GM18499 (cell line): ENCODE measurements around the gene ADPRS.

Experiments used
- ATAC-seq: cut with Tn5 transposase; IDR thresholded peaks from one replicate; pipeline ENCODE4 v1.9.1; 2021; ENCODE audit warnings: moderate number of reproducible peaks; ENCODE audit not compliant: insufficient read depth, unreplicated experiment

ADPRS gene

GRCh38 chr1:36086529-36087232 lies 2.0 kb upstream of the ADPRS start:
- no peak for ATAC-seq

DNA sequence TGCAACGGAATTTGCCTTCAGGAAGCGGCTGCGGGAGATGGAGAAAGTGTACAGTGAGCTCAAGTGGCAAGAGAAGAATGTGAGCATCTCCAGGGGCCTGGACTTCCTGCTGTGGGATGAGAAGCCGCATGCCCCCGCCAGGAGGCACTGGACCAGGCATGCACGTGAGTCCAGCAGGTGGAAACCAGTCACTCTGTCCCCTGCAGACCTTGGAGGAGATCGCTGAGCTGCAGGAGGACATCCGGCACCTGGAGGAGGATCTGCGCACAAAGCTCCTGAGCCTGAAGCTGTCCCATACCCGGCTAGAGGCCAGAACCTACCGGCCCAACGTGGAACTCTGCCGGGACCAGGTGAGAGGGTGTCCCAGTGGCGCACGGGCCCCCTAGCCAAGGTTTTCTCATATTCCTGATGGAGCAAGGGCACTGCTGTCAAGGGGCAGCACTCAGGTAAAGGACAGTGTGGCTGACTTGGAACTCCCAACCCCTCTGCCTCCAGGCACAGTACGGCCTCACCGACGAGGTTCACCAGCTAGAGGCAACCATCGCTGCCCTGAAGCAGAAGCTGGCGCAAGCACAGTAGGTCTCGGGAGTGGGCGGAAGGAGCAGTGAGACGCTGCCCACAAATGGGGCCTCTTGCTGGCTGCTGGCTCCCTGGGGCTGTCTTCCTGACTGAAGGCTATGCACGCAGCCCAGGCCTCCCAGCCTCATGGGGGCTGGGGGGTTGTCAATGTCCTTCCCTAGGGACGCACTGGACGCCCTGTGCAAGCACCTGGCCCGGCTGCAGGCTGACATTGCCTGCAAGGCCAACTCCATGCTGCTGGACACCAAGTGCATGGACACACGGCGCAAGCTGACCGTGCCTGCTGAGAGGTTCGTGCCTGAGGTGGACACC lies 1.2 kb upstream of the ADPRS start:
- no peak for ATAC-seq

- no peak for ATAC-seq
These were observed 471 bp upstream of the ADPRS start for GRCh38 chr1:36088265-36088576.

DNA sequence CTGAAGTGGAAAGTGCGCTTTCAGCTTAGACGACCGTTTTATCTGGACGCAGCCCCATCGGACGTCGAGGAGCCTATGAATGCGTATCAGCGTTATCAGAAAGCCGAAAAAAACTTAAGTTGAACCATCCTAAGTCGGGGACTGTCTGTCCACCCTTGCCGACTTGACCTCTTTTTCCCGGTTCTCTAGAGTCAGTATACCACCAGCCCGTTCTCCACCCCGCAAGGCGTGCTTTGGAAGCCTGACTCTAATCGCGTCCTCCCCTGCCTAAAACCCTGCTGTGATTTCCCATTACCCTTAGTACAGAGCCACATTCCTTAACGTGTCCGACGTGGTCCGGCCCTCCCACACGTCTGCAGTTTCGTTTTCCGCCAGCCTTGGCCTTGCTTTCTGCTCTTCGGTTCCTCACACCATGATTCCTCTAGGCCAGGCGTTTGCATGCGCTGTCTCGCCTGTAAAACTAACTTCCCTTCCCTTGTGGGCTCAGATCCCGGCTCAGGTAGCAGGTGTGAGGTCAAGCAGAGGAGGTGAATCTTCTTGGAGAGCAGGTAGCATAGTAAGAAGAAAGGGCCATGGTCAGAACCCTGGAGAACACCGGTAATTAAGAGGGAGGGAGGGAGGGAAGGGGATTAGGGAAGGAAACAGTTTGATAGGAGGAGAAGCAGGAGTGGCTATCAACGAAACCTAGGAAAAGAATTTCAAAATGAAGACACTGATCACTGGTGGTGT lies 865 bp downstream of the ADPRS start:
- ATAC-seq: no peak

DNA sequence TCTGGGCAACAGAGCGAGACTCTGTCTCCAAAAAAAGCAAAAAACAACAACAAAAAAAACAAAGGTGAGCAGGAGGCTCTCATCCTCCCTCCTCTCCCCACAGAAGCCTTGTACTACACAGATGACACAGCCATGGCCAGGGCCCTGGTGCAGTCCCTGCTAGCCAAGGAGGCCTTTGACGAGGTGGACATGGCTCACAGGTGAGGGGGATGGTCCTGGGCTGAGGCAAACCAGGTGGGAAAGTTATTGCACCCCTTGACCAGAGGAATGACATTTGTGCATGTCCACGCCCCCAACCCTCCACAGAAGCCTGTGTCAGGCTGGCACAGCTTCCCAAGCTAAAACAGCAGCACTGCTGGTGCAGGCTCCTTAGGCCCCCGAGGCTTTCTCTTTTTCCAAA lies 2.4 kb downstream of the ADPRS start:
- ATAC-seq: no peak

GRCh38 chr1:36091698-36092097 lies 3.0 kb downstream of the ADPRS start:
- ATAC-seq: no peak

- no peak for ATAC-seq
These were observed 3.6 kb downstream of the ADPRS start for GRCh38 chr1:36092166-36092797.

- ATAC-seq: no peak
These were observed 4.1 kb downstream of the ADPRS start for GRCh38 chr1:36092798-36093185.

DNA sequence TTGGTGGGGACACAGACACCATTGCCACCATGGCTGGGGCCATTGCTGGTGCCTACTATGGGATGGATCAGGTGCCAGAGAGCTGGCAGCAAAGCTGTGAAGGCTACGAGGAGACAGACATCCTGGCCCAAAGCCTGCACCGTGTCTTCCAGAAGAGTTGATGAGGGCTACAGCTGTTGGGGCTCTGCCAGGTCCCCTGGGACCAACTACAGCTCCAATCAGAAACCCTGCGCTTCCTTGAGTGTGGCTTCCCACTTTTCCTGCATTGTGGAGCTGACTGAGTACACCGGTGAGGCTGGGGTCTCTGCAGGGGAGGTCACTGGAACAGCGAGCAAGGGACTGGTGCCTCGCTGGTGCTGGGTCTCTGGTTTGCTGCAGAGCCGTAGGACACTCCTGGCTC lies 4.5 kb downstream of the ADPRS start:
- no peak for ATAC-seq

DNA sequence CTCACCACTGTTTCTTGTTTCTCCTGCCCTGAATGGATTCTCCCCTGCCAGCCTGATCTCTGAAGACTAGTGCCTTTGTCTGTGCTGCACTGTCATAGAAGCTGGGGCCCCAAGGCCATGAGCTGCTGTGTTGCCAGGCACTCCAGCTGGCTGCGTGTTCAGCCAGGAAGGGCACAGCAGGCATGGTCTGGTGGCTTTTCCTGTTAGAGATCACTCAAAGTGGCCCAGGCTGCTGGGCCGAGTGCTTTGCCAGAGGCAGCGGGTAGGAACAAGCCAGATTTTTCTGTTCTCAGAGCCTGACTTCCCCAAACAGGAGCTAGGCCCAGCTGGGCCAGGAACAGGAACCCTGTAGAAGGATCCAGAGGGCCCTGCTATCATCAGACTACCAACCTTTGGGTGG lies 5.2 kb downstream of the ADPRS start:
- no peak for ATAC-seq

DNA sequence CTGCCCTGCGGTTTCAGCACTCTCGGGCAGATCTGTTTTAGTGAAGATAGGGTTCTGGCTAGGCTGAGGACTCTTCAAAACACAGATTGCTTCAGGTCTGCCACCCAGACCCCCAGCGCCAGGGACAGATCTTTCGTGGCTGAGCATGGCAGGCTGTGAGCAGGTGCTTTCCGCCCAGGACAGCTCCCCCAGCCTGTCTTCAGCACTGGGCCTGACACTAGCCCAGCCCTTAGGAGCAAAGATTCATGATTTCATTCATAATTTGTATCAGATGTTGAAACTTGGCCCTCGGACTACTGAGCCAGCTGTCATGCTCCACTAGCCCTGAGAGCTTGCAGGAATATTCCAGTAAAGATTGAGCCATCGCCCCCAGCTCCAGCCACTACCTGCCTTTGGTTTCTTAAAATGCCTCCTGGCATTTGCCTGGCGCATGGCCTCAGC lies 5.9 kb downstream of the ADPRS start:
- no peak for ATAC-seq

DNA sequence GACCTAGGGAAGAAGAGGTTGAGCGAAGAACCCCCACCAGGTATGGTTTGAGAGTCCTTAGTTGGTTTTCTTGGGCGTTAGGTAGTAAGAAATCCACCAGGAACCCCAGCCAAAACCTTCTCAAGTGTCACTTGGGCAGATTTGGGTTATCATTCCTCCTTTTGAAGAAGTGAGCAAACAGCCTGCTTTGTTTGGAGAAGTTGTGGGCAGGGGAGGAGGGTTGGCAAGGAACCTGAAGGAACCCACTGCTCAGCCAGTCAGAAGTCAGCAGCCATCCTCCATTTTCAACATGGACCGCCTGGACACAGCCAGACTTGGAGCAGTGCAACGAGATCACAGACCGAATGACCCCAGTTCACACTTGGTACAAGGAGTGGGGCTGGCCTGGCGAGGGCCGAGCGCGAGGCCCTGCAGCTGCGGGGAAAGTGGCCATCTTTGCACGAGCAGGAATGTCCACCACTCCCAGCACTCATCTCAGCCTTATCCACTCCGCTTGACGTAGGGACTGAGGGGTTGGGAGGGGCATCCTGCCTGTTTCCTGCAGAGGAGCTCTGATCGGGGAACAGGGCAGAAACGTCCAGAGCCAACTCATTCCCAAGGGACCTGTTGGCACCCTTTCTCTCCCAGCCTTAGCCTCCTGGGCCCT lies 7.2 kb downstream of the ADPRS start:
- ATAC-seq: no peak

- ATAC-seq: no peak
These were observed 8.1 kb downstream of the ADPRS start for GRCh38 chr1:36096500-36097432.

DNA sequence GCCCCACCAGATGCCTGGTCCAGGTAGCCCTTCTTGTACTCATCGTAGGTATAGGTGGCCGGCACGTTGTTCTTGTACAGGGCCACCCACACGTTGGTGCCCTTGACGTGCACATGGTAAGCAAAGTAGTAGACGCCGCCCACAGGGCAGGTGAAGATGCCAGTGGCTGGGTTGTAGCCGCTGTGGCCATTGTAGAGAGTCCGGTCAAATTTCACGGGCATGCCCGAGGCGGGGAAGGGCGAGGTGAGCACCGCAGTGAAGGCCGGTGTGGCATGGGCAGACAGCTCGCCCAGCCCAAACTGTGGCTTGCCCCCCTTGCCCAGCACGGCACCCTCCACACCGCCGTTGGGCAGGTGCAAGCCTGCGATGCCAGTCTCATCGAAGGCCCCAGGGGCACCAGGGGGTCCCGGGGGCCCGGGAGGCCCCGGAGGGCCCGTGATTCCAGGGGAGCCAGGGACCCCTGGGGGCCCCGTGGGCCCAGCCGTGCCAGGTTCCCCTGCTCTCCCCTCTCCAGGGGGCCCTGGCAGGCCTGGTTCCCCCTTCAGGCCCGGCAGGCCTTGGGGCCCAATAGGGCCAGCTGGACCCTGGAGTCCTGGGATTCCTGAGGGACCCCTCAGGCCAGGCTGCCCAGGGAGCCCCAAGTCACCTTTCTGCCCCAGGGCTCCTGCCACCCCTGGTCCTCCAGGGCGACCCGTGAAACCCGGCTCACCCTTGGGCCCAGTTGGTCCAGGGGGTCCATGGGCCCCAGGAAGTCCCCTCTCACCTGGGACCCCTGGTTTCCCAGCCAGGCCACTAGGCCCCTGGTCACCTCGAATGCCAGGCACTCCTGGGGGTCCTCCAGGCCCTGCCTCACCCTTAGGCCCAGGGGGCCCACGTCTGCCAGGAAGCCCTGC lies 9.2 kb downstream of the ADPRS start:
- no peak for ATAC-seq

- ATAC-seq: no peak
These were observed 10.1 kb downstream of the ADPRS start for GRCh38 chr1:36098650-36099365.

- no peak for ATAC-seq
These were observed 11.1 kb downstream of the ADPRS start for GRCh38 chr1:36099681-36100341.

DNA sequence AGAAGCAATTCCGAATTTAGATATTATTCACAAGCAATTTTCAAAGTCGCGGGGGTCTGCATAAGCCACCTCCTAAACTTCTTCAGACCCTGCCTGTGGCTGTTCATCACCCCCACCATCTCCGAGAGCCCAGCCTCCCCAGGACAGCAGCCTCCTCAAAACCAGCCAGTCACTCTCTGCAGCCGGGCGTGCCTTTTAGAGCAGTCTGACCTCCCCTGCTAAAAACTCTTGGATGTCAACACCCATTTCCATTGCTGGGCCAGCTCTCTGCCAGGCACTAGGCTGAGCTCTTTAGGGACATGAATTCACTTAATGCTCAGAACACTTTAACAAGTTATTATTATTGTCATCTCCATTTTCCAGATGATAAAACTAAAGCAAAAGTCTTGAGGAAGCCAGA lies 11.7 kb downstream of the ADPRS start:
- ATAC-seq: no peak
